Measurements from ENCODE around the gene SMYD3. TPM values are rescaled to one million over a fixed set of nuclear protein-coding genes. Genes with fewer than 3 reads are reported as not detected.

The SMYD3 gene
- total and polyA plus RNA-seq, 9 of the 15 experiments (the other 6 are each of a cell fraction or from before 2014, with no cell fraction given): 128 to 440 (median 197) TPM

DNA sequence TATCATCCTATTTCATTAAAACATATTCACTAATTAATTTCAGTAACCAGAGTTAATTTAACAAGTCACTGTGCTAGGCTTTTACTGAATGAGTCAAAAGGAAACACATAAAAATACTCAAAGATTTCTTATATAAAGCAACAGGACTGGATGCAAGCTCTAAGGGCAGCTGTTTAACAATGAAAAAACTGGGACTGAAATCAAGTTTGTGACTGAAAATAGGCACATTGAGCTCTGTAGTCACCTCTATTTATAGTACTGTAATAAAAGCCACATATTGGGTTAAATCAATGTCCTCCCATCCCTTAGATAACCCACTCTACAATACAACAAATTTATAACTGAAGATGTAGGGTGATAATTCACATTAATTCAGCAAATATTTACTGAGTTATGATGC is 52.4 kb downstream of the SMYD3 start (continued):
- TF ChIP-seq, protein P1, sequence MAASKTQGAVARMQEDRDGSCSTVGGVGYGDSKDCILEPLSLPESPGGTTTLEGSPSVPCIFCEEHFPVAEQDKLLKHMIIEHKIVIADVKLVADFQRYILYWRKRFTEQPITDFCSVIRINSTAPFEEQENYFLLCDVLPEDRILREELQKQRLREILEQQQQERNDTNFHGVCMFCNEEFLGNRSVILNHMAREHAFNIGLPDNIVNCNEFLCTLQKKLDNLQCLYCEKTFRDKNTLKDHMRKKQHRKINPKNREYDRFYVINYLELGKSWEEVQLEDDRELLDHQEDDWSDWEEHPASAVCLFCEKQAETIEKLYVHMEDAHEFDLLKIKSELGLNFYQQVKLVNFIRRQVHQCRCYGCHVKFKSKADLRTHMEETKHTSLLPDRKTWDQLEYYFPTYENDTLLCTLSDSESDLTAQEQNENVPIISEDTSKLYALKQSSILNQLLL (CRISPR knock-in tag; IDR thresholded peaks at IDR 0.05; ENCODE audit: borderline replicate concordance): no peak
- TF ChIP-seq HNRNPH1 (optimal IDR thresholded peaks at IDR 0.05; ENCODE audit: low read depth, low read length): no peak

DNA sequence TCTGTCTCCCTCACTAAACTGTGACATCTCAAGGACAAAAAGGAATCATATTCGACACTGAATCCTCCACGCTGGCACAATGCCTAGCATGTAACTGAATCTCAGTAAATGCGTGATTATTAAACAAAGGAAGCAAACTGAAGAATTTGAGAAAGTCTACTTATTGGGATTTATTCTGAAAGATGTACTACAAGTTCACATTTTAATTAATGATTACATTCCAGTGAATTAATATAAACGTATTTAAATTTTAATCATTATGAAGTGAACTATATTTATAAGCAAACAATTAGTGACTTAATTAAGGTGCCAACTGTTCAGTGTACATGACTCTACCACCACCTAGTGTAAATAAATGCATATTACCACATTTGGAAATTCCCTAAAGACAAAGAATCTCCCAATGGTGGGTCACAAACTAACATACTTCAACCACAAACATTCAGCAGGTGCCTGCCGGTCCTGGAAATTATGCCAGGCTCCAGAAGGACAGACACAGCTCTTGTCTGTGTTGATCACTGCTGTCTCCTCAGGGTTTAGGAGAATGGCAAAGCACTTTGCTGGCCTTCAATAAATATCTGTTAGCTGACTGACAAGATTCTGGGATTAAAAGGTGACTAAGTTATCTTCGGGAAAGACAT is 56.3 kb downstream of the SMYD3 start:
- no peaks in the 10 kb centered on the region for H3K36me3 ChIP-seq (ENCODE audit: control insufficient read depth, insufficient read depth, low read length)
- no peaks in the 10 kb centered on the region for H3K27me3 ChIP-seq (ENCODE audit: control insufficient read depth in 2 of 2, insufficient read depth in 2 of 2, low read length in 2 of 2)
- no peak overlapping the region for H3K27ac ChIP-seq (ENCODE audit: extremely low read depth, low read depth, low read length)
- H2AFZ ChIP-seq (ENCODE audit: low read depth, low read length): no peak overlapping the region
- peak; percentile 41 to 57 (median 56) for DNase-seq (ENCODE audit: extremely low read depth in 1 of 4, low spot score in 3 of 4)
- H3K79me2 ChIP-seq (ENCODE audit: control insufficient read depth, insufficient read depth, low read length): no peaks in the 10 kb centered on the region
- no peak overlapping the region for H3K9ac ChIP-seq (ENCODE audit: insufficient read depth in 1 of 2, low read depth in 2 of 2, low read length in 2 of 2)
- H3K4me3 ChIP-seq: no peak overlapping the region
- 20% methylated on average over 6 of the region's 6 CpGs for WGBS (ENCODE audit: insufficient coverage, low coverage, missing lambda C conversion rate)
- in situ Hi-C loops (cut with MboI) (no loop called here), intact Hi-C loops (cut with micrococcal nuclease) (loop anchor here (1.0 to 5.0 kb wide), 6 partner anchors 170 to 1298 kb away; partner anchors contain the start of gene KIF26B)
- no peaks in the 10 kb centered on the region for H3K4me1 ChIP-seq (replicated peaks in 1 of 2; ENCODE audit: control insufficient read depth in 2 of 2, insufficient read depth in 2 of 2, low read length in 2 of 2)
- no peaks in the 10 kb centered on the region for H4K20me1 ChIP-seq (replicated peaks; ENCODE audit: control insufficient read depth, insufficient read depth, low read length)
- peak; percentile 23 for FAIRE-seq
- ChIA-PET POLR2A (interaction anchor here (0.6 to 0.9 kb wide), 3 partner anchors 9 to 1298 kb away, joined by 3 read pairs; no protein-coding TSS in a partner anchor), CTCF (ENCODE audit: low intra/inter-chr PET ratio) (interaction anchor here (0.6 to 2.1 kb wide), 3 partner anchors 168 to 1294 kb away, joined by 3 to 14 read pairs (median 5); no protein-coding TSS in a partner anchor)
- H3K9me1 ChIP-seq (ENCODE audit: control insufficient read depth, insufficient read depth, low read length): no peaks in the 10 kb centered on the region
- ATAC-seq: peak; percentile 85
- H3K4me2 ChIP-seq (ENCODE audit: insufficient read depth, low read length): no peak overlapping the region
- BruUV-seq (replicated peaks): no TSS peak
- peaks cover 6% of the 10 kb centered on the region; the same call in 1 of the 2 replicates for H3K9me3 ChIP-seq (replicated peaks; ENCODE audit: control insufficient read depth, insufficient read depth, low read depth, low read length)
- no peak for TF ChIP-seq CHD2 (IDR thresholded peaks at IDR 0.05; ENCODE audit: low read depth, low read length)
- no peak for TF ChIP-seq ZNF77 (CRISPR knock-in tag; IDR thresholded peaks at IDR 0.05)
- TF ChIP-seq, protein P2, sequence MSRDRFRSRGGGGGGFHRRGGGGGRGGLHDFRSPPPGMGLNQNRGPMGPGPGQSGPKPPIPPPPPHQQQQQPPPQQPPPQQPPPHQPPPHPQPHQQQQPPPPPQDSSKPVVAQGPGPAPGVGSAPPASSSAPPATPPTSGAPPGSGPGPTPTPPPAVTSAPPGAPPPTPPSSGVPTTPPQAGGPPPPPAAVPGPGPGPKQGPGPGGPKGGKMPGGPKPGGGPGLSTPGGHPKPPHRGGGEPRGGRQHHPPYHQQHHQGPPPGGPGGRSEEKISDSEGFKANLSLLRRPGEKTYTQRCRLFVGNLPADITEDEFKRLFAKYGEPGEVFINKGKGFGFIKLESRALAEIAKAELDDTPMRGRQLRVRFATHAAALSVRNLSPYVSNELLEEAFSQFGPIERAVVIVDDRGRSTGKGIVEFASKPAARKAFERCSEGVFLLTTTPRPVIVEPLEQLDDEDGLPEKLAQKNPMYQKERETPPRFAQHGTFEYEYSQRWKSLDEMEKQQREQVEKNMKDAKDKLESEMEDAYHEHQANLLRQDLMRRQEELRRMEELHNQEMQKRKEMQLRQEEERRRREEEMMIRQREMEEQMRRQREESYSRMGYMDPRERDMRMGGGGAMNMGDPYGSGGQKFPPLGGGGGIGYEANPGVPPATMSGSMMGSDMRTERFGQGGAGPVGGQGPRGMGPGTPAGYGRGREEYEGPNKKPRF (IDR thresholded peaks at IDR 0.05; ENCODE audit: low read depth, low read length): no peak
- TF ChIP-seq ZNF212 (CRISPR knock-in tag; IDR thresholded peaks at IDR 0.05): no peak
- TF ChIP-seq CBX1 (IDR thresholded peaks at IDR 0.05; ENCODE audit: low read depth): no peak
- TF ChIP-seq FUS (optimal IDR thresholded peaks at IDR 0.05; ENCODE audit: low read depth, low read length): no peak
- TF ChIP-seq, protein P3, sequence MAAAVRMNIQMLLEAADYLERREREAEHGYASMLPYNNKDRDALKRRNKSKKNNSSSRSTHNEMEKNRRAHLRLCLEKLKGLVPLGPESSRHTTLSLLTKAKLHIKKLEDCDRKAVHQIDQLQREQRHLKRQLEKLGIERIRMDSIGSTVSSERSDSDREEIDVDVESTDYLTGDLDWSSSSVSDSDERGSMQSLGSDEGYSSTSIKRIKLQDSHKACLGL (CRISPR knock-in tag; IDR thresholded peaks at IDR 0.05; ENCODE audit: borderline replicate concordance, poor library complexity, severe bottlenecking): no peak
- TF ChIP-seq GABPB2 (CRISPR knock-in tag; conservative IDR thresholded peaks at IDR 0.05): no peak
- TF ChIP-seq SIN3B (IDR thresholded peaks at IDR 0.05; ENCODE audit: low read depth): no peak
- TF ChIP-seq EP400 (IDR thresholded peaks at IDR 0.05): 0 out of 2 replicates have a peak, but pooled peaks have one; percentile 25
- no peak for TF ChIP-seq NR2C2 (CRISPR knock-in tag; IDR thresholded peaks at IDR 0.05)
- no peak for TF ChIP-seq NR2C2 (tag; IDR thresholded peaks at IDR 0.05)
- TF ChIP-seq TEAD4 (IDR thresholded peaks at IDR 0.05; ENCODE audit: low read length): 0 out of 2 replicates have a peak, but pooled peaks have one; percentile 15
- TF ChIP-seq TEAD4 (CRISPR knock-in tag; IDR thresholded peaks at IDR 0.05; ENCODE audit: borderline replicate concordance): no peak
- TF ChIP-seq, protein P4, sequence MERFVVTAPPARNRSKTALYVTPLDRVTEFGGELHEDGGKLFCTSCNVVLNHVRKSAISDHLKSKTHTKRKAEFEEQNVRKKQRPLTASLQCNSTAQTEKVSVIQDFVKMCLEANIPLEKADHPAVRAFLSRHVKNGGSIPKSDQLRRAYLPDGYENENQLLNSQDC (CRISPR knock-in tag; IDR thresholded peaks at IDR 0.05): no peak

All from K562 (cell line).